H9 (cell line): Measurements from ENCODE around the gene GUCY1A1. TPM values are rescaled to one million over a fixed set of nuclear protein-coding genes. Genes with fewer than 3 reads are reported as not detected.

Experiments
- DNase-seq: peaks from one replicate; pipeline ENCODE4 v3.0.0-alpha.2; 2017
- H2AFZ ChIP-seq: one replicate; pipeline ENCODE4 v1.6.1; 2013; ENCODE audit warnings: mild to moderate bottlenecking, low read length, control low read depth, moderate library complexity
- H2AK5ac ChIP-seq: 2 replicates; pipeline ENCODE4 v1.6.1; 2013; ENCODE audit warnings: low read length, control low read depth, mixed read lengths; ENCODE audit not compliant: insufficient read length
- H2BK120ac ChIP-seq: one replicate; pipeline ENCODE4 v1.6.1; 2013; ENCODE audit warnings: low read depth, mild to moderate bottlenecking, low read length, control low read depth, inconsistent platforms; ENCODE audit not compliant: poor library complexity, severe bottlenecking
- H2BK12ac ChIP-seq: 2 replicates; pipeline ENCODE4 v1.6.1; 2013; ENCODE audit warnings: low read length, control low read depth, mixed read lengths, low read depth; ENCODE audit not compliant: insufficient read length
- H2BK15ac ChIP-seq: 2 replicates; pipeline ENCODE4 v1.6.1; 2013; ENCODE audit warnings: low read depth, low read length, control low read depth
- H2BK20ac ChIP-seq: one replicate; pipeline ENCODE4 v1.6.1; 2013; ENCODE audit warnings: low read depth, mild to moderate bottlenecking, low read length, control low read depth, inconsistent platforms; ENCODE audit not compliant: poor library complexity, severe bottlenecking
- H2BK5ac ChIP-seq: 2 replicates; pipeline ENCODE4 v1.6.1; 2013; ENCODE audit warnings: low read length, control low read depth, mixed read lengths; ENCODE audit not compliant: insufficient read length
- H3K14ac ChIP-seq: 2 replicates; pipeline ENCODE4 v1.6.1; 2013; ENCODE audit warnings: low read length, control low read depth; ENCODE audit not compliant: insufficient read depth
- H3K18ac ChIP-seq: 2 replicates; pipeline ENCODE4 v1.6.1; 2013; ENCODE audit warnings: low read depth, mild to moderate bottlenecking, mixed read lengths, low read length, control low read depth; ENCODE audit not compliant: insufficient read length
- H3K23ac ChIP-seq: 2 replicates; pipeline ENCODE4 v1.6.1; 2013; ENCODE audit warnings: low read length, control low read depth, mixed read lengths, low read depth; ENCODE audit not compliant: insufficient read length
- H3K23me2 ChIP-seq: 2 replicates; pipeline ENCODE4 v1.6.1; 2013; ENCODE audit warnings: low read depth, mild to moderate bottlenecking, mixed read lengths, low read length, control low read depth; ENCODE audit not compliant: insufficient read length, poor library complexity, severe bottlenecking
- H3K27ac ChIP-seq: 2 replicates; pipeline ENCODE4 v1.5.1; 2013; ENCODE audit warnings: low read length, control low read depth, mixed read lengths, low read depth; ENCODE audit not compliant: insufficient read length
- H3K27me3 ChIP-seq: 2 replicates; pipeline ENCODE4 v1.6.1; 2013; ENCODE audit warnings: low read length, control low read depth, inconsistent platforms; ENCODE audit not compliant: insufficient read depth
- H3K4ac ChIP-seq: 2 replicates; pipeline ENCODE4 v1.6.1; 2013; ENCODE audit warnings: low read depth, mild to moderate bottlenecking, control low read depth, inconsistent platforms, low read length, moderate library complexity
- H3K4me1 ChIP-seq: 2 replicates; pipeline ENCODE4 v1.6.1; 2013; ENCODE audit warnings: low read length, control low read depth, inconsistent platforms; ENCODE audit not compliant: insufficient read depth
- H3K4me2 ChIP-seq: 2 replicates; pipeline ENCODE4 v1.6.1; 2013; ENCODE audit warnings: low read length, control low read depth, mixed read lengths; ENCODE audit not compliant: insufficient read length, insufficient read depth
- H3K56ac ChIP-seq: 2 replicates; pipeline ENCODE4 v1.6.1; 2013; ENCODE audit warnings: low read depth, mild to moderate bottlenecking, mixed read lengths, low read length, control low read depth; ENCODE audit not compliant: insufficient read length
- H3K79me1 ChIP-seq: 2 replicates; pipeline ENCODE4 v1.6.1; 2013; ENCODE audit warnings: low read depth, mild to moderate bottlenecking, moderate library complexity, low read length, control low read depth, inconsistent platforms; ENCODE audit not compliant: insufficient read depth, poor library complexity, severe bottlenecking
- H3K79me2 ChIP-seq: 2 replicates; pipeline ENCODE4 v1.6.1; 2013; ENCODE audit warnings: low read length, control low read depth, inconsistent platforms; ENCODE audit not compliant: insufficient read depth
- H3K9ac ChIP-seq: 2 replicates; pipeline ENCODE4 v1.6.1; 2013; ENCODE audit warnings: low read length, control low read depth, mixed read lengths; ENCODE audit not compliant: insufficient read length; ENCODE audit errors: extremely low read depth
- H3K9me3 ChIP-seq: one replicate; pipeline ENCODE4 v1.6.1; 2013; ENCODE audit warnings: low read depth, low read length, inconsistent platforms; ENCODE audit not compliant: control insufficient read depth
- H3T11ph ChIP-seq: one replicate; pipeline ENCODE4 v1.6.1; 2013; ENCODE audit warnings: mild to moderate bottlenecking, low read length, control low read depth, inconsistent platforms
- H4K20me1 ChIP-seq: one replicate; pipeline ENCODE4 v1.6.1; 2013; ENCODE audit not compliant: control insufficient read depth, insufficient read length, insufficient read depth
- H4K5ac ChIP-seq: 2 replicates; pipeline ENCODE4 v1.6.1; 2013; ENCODE audit warnings: low read depth, mild to moderate bottlenecking, mixed read lengths, low read length, control low read depth; ENCODE audit not compliant: insufficient read length
- H4K8ac ChIP-seq: replicated peaks from 2 replicates; pipeline ENCODE4 v1.6.1; 2013; ENCODE audit warnings: low read length, control low read depth, mixed read lengths, low read depth; ENCODE audit not compliant: insufficient read length
- H4K91ac ChIP-seq: 2 replicates; pipeline ENCODE4 v1.6.1; 2013; ENCODE audit warnings: low read depth, mild to moderate bottlenecking, moderate library complexity, mixed read lengths, low read length, control low read depth; ENCODE audit not compliant: insufficient read length
- H3K27ac Mint-ChIP-seq, 3 experiments: 2 replicates in 2 of 3; 3 replicates in 1 of 3; pipeline ENCODE4 v1.8.0; 2020 to 2021; ENCODE audit warnings: mixed read lengths in 3 of 3, mild to moderate bottlenecking in 1 of 3, moderate library complexity in 1 of 3
- H3K27me3 Mint-ChIP-seq: 2 replicates; pipeline ENCODE4 v1.8.0; 2021; ENCODE audit warnings: low read depth, mild to moderate bottlenecking, moderate library complexity, mixed read lengths
- H3K36me3 Mint-ChIP-seq, 3 experiments: 2 replicates in 2 of 3; 3 replicates in 1 of 3; pipeline ENCODE4 v1.8.0; 2020 to 2021; ENCODE audit warnings: low read depth in 3 of 3, mixed read lengths in 3 of 3; ENCODE audit not compliant: insufficient read depth in 1 of 3
- H3K4me1 Mint-ChIP-seq, 2 experiments: 2 replicates each; pipeline ENCODE4 v1.8.0; 2020; ENCODE audit warnings: mixed read lengths in 2 of 2
- H3K4me3 Mint-ChIP-seq, 2 experiments: 2 replicates in 1 of 2; 3 replicates in 1 of 2; pipeline ENCODE4 v1.8.0; 2020 to 2021; ENCODE audit warnings: mild to moderate bottlenecking in 2 of 2, mixed read lengths in 2 of 2, moderate library complexity in 1 of 2
- H3K9me3 Mint-ChIP-seq, 2 experiments: 2 replicates in 1 of 2; 3 replicates in 1 of 2; pipeline ENCODE4 v1.8.0; 2020; ENCODE audit warnings: mild to moderate bottlenecking in 2 of 2, mixed read lengths in 2 of 2, moderate library complexity in 1 of 2
- WGBS: extraction: QIAGEN DNeasy Blood & Tissue Kit; methylation state at CpG from one replicate; pipeline ENCODE4 v1.1.7; 2013; ENCODE audit warnings: missing lambda C conversion rate, low lambda C conversion rate, mixed read lengths; ENCODE audit not compliant: insufficient read length; ENCODE audit errors: extremely low coverage; 5-methylcytosine and 5-hydroxymethylcytosine counted together
- total RNA-seq: library from RNA; stranded (reverse); gene quantifications from 2 replicates; pipeline ENCODE4 v1.2.1, GENCODE V29; 2021
- TF ChIP-seq, protein P1 (sequence below): fragments of 200-600 bp; sonication (generic); conservative IDR thresholded peaks from 3 replicates; pipeline ENCODE4 v1.8.0; 2021; ENCODE audit warnings: antibody characterized with exemption, mild to moderate bottlenecking

GUCY1A1 gene
- total RNA-seq, 1 experiment from 2014 or later = not detected

- H4K8ac ChIP-seq = no peak overlapping the region
- Mint-ChIP-seq H3K27me3 (peaks cover 70% of the 10 kb centered on the region), H3K4me1 (peaks cover 7 to 13% of the 10 kb centered on the region in 2 experiments), H3K4me3 (no peak overlapping the region), H3K36me3 (no peaks in the 10 kb centered on the region), H3K27ac (no peak overlapping the region), H3K9me3 (no peaks in the 10 kb centered on the region)
- H3K4ac ChIP-seq = no peak overlapping the region
- H3K18ac ChIP-seq = no peak overlapping the region
- no peak overlapping the region for H2BK15ac ChIP-seq
- no peak overlapping the region for H3K27ac ChIP-seq
- no peak overlapping the region for H3K14ac ChIP-seq
- H3K56ac ChIP-seq = no peak overlapping the region
- H3K4me2 ChIP-seq = no peak overlapping the region
- no peaks in the 10 kb centered on the region for H3K79me1 ChIP-seq
- DNase-seq = no peak
- H2BK5ac ChIP-seq = no peak overlapping the region
- no peak overlapping the region for H2BK12ac ChIP-seq
- no peak overlapping the region for H2BK20ac ChIP-seq
- no peak overlapping the region for H2AFZ ChIP-seq
- TF ChIP-seq, protein P1, sequence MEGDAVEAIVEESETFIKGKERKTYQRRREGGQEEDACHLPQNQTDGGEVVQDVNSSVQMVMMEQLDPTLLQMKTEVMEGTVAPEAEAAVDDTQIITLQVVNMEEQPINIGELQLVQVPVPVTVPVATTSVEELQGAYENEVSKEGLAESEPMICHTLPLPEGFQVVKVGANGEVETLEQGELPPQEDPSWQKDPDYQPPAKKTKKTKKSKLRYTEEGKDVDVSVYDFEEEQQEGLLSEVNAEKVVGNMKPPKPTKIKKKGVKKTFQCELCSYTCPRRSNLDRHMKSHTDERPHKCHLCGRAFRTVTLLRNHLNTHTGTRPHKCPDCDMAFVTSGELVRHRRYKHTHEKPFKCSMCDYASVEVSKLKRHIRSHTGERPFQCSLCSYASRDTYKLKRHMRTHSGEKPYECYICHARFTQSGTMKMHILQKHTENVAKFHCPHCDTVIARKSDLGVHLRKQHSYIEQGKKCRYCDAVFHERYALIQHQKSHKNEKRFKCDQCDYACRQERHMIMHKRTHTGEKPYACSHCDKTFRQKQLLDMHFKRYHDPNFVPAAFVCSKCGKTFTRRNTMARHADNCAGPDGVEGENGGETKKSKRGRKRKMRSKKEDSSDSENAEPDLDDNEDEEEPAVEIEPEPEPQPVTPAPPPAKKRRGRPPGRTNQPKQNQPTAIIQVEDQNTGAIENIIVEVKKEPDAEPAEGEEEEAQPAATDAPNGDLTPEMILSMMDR = no peak
- H3K9ac ChIP-seq = no peak overlapping the region
- no peak overlapping the region for H3T11ph ChIP-seq
- no peak overlapping the region for H2AK5ac ChIP-seq
- no peak overlapping the region for H4K5ac ChIP-seq
- no peaks in the 10 kb centered on the region for H3K4me1 ChIP-seq
- WGBS = no CpG with 5 or more reads among the region's 2 CpGs
- no peaks in the 10 kb centered on the region for H3K79me2 ChIP-seq
- peaks cover 18% of the 10 kb centered on the region for H3K27me3 ChIP-seq
- no peak overlapping the region for H3K23ac ChIP-seq
- H3K9me3 ChIP-seq = no peaks in the 10 kb centered on the region
- peaks cover 1% of the 10 kb centered on the region for H3K23me2 ChIP-seq
- no peak overlapping the region for H4K91ac ChIP-seq
- H2BK120ac ChIP-seq = no peak overlapping the region
- H4K20me1 ChIP-seq = no peaks in the 10 kb centered on the region
These were observed 5.7 kb downstream of the GUCY1A1 start for GRCh38 chr4:155672342-155672741.
